ENCODE measurements around the gene GDE1.

Gene GDE1

DNA sequence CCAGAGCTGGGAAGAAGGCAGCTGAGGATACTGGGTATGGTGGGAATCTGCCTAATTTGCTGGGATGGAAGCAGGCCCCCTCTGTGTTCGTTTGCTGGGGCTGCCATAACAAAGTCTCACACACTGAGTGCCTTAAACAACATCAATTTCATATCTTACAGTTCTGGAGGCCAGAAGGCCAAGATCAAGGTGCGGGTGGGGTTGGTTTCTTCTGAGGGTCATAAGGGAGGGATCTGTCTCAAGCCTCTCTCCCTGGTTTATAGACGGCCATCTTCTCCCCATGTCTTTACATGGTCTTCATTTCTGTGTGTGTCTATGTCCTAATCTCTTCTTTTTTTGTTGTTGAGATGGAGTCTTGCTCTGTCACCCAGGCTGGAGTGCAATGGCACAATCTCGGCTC is 35.8 kb downstream of the GDE1 start:
- TF ChIP-seq, protein P1, sequence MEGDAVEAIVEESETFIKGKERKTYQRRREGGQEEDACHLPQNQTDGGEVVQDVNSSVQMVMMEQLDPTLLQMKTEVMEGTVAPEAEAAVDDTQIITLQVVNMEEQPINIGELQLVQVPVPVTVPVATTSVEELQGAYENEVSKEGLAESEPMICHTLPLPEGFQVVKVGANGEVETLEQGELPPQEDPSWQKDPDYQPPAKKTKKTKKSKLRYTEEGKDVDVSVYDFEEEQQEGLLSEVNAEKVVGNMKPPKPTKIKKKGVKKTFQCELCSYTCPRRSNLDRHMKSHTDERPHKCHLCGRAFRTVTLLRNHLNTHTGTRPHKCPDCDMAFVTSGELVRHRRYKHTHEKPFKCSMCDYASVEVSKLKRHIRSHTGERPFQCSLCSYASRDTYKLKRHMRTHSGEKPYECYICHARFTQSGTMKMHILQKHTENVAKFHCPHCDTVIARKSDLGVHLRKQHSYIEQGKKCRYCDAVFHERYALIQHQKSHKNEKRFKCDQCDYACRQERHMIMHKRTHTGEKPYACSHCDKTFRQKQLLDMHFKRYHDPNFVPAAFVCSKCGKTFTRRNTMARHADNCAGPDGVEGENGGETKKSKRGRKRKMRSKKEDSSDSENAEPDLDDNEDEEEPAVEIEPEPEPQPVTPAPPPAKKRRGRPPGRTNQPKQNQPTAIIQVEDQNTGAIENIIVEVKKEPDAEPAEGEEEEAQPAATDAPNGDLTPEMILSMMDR (IDR thresholded peaks at IDR 0.05; ENCODE audit: extremely low read depth, missing control alignments), result no peak
- no peak for DNase-seq (ENCODE audit: low spot score)

DNA sequence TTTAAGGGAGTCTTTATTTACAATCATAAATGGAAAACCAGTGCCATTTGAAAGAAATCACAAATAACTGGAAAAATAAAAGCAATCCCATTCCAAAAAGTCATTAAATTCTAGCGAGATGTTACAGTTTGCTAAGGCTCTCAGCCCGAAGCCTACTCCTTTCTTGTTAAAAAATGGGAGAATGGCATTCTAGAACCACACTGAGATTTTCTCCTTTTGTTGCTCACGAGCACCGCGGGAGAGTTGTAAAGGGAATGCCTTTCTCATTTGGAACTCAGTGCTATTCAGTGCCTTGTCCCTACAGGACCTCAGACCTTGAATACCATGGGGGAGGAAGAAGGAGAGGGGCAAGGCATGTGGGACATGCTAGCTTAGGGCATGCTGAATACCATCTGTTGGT is 36.3 kb downstream of the GDE1 start:
- TF ChIP-seq, protein P1 (IDR thresholded peaks at IDR 0.05; ENCODE audit: extremely low read depth, missing control alignments), result no peak
- DNase-seq (ENCODE audit: low spot score), result no peak

DNA sequence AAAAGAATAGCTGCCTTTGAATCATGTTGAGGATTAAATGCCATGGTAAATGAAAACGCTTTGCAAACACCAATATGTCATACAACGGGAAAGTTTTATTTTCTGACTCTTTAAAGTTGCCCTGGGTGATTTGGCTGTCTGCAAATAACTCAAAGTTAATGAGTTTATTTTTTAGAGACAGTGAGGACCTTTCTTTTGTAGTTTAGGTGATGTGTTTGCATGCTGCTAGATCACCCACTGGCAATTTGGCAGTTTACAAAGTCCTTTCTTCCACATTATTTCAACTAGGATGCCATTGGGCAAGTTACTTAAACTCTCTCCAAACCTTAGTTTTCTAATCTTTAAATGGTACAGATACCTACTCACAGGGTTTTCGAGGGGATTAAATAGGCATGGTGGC is 37.8 kb downstream of the GDE1 start:
- TF ChIP-seq, protein P1 (IDR thresholded peaks at IDR 0.05; ENCODE audit: extremely low read depth, missing control alignments), result no peak
- no peak for DNase-seq (ENCODE audit: low spot score)

DNA sequence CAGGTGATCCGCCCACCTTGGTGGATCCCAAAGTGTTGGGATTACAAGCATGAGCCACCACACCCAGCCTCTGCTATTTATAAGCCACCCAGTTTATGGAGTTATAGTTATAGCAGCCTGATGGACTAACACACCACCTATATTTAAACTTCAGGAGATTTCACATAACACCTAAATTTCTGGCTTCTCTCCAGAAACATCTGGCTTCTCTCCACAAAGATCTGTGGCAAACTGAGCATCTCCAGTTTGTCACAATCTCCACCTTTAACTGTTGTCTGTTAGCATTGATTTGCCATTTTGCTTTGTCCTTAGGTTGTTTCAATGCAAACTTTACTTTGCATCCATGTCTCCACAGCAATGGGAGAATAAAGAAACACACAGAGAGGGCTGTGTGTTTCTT is 39.6 kb downstream of the GDE1 start:
- TF ChIP-seq, protein P1 (IDR thresholded peaks at IDR 0.05; ENCODE audit: extremely low read depth, missing control alignments), result no peak
- no peak for DNase-seq (ENCODE audit: low spot score)

DNA sequence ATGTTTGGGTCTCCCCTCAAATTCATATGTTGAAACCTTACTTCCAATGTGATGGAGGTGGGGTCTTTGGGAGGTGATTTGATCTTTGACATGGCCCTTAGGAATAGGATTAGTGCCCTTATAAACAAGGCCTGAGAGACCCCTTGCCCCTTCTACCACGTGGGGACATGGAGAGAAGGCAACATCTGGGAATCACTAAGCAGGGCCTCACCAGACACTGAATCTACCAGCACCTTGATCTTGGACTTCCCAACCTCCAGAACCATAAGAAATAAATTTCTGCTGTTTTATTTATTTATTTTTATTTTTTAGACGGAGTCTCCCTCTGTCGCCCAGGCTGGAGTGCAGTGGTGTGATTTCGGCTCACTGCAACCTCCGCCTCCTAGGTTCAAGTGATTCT is 40.1 kb downstream of the GDE1 start:
- DNase-seq (ENCODE audit: low spot score), result no peak
- TF ChIP-seq, protein P1 (IDR thresholded peaks at IDR 0.05; ENCODE audit: extremely low read depth, missing control alignments), result no peak

DNA sequence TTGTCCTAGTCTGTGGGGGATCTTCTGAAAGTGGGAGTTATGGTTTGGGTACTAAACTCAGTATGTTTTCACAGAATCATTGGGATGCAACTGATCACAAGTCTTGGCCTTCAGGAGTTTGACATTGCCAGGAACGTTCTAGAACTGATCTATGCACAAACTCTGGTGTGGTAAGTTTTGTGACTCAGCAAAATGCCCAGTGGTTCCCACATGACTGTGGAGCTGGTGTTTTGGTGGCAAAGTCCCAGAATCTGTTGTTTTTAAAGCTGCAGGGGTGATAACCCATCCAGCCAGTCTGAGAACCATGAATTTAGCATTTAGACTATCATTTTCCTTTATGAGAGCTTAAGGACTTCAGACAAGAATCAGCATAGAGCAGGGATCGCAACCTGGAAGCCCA is 40.6 kb downstream of the GDE1 start:
- TF ChIP-seq, protein P1 (IDR thresholded peaks at IDR 0.05; ENCODE audit: extremely low read depth, missing control alignments), result no peak
- no peak for DNase-seq (ENCODE audit: low spot score)

DNA sequence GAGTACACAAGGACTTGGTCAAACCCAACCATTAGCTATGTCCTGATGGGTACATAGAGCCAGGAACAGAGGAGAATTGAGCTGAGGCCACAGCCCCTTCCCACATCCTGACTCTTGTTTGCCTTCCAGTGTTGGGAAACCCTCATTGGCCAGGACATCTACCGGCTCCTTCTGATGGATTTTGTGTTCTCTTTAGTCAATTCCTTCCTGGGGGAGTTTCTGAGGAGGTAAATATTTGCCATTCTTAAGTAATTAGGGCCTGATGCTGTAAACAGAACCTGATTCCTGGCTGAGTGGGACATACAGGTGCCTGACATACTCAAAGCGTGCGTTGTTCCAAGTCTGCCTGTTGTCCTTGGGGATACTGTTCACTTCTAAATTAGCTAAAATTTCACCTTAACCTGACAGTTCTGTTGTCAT is 42.6 kb downstream of the GDE1 start:
- no peak for DNase-seq (ENCODE audit: low spot score)
- TF ChIP-seq, protein P1 (IDR thresholded peaks at IDR 0.05; ENCODE audit: extremely low read depth, missing control alignments), result no peak
